ENCODE data around the gene CAMKK2.
"Not testable (repeated sequence)": the region's sequence is repeated elsewhere in the genome, so short reads cannot be mapped to it uniquely, and the experiment has no call there.

The CAMKK2 gene

GRCh38 chr12:121325922-121326396 is 29.4 kb upstream of the CAMKK2 start:
- H3K27ac ChIP-seq = no peak overlapping the region
- in situ Hi-C loops (cut with HindIII; ENCODE audit: low pct_ligation_motif_present, low sequenced_read_pairs) = no loop called here
- no peak for DNase-seq
- H3K27me3 ChIP-seq (replicated peaks) = no peaks in the 10 kb centered on the region
- H3K4me3 ChIP-seq (ENCODE audit: low read depth, low read length) = no peak overlapping the region
- H3K36me3 ChIP-seq (replicated peaks) = peaks cover 61% of the 10 kb centered on the region
- TF ChIP-seq CTCF (IDR thresholded peaks at IDR 0.05; ENCODE audit: low read depth, low read length, missing control alignments) = no peak

- TF ChIP-seq CTCF (IDR thresholded peaks at IDR 0.05; ENCODE audit: low read depth, low read length, missing control alignments) = no peak
- no peak overlapping the region for H3K4me3 ChIP-seq (ENCODE audit: low read depth, low read length)
- DNase-seq = no peak
- H3K27ac ChIP-seq = no peak overlapping the region
- peaks cover 49% of the 10 kb centered on the region for H3K36me3 ChIP-seq (replicated peaks)
- in situ Hi-C loops (cut with HindIII; ENCODE audit: low pct_ligation_motif_present, low sequenced_read_pairs) = no loop called here
- no peaks in the 10 kb centered on the region for H3K27me3 ChIP-seq (replicated peaks)
These were observed 27.4 kb upstream of the CAMKK2 start for GRCh38 chr12:121323908-121324307.

GRCh38 chr12:121318121-121318520 is 21.6 kb upstream of the CAMKK2 start:
- no peaks in the 10 kb centered on the region for H3K27me3 ChIP-seq (replicated peaks)
- DNase-seq = no peak
- in situ Hi-C loops (cut with HindIII; ENCODE audit: low pct_ligation_motif_present, low sequenced_read_pairs) = no loop called here
- H3K4me3 ChIP-seq (ENCODE audit: low read depth, low read length) = no peak overlapping the region
- TF ChIP-seq CTCF (IDR thresholded peaks at IDR 0.05; ENCODE audit: low read depth, low read length, missing control alignments) = no peak
- H3K36me3 ChIP-seq (replicated peaks) = peaks cover 17% of the 10 kb centered on the region
- H3K27ac ChIP-seq = no peak overlapping the region

- no peak overlapping the region for H3K27ac ChIP-seq
- H3K4me3 ChIP-seq (ENCODE audit: low read depth, low read length) = no peak overlapping the region
- no peak for TF ChIP-seq CTCF (IDR thresholded peaks at IDR 0.05; ENCODE audit: low read depth, low read length, missing control alignments)
- H3K36me3 ChIP-seq (replicated peaks) = peaks cover 30% of the 10 kb centered on the region
- DNase-seq = no peak
- H3K27me3 ChIP-seq (replicated peaks) = no peaks in the 10 kb centered on the region
- in situ Hi-C loops (cut with HindIII; ENCODE audit: low pct_ligation_motif_present, low sequenced_read_pairs) = no loop called here
These were observed 17.9 kb upstream of the CAMKK2 start for GRCh38 chr12:121314431-121314830.

GRCh38 chr12:121310231-121310630 is 13.7 kb upstream of the CAMKK2 start:
- H3K27me3 ChIP-seq (replicated peaks); H3K27ac ChIP-seq; DNase-seq; H3K4me3 ChIP-seq (ENCODE audit: low read depth, low read length); in situ Hi-C loops (cut with HindIII; ENCODE audit: low pct_ligation_motif_present, low sequenced_read_pairs): not testable (repeated sequence)
- peaks cover 23% of the 10 kb centered on the region for H3K36me3 ChIP-seq (replicated peaks)

GRCh38 chr12:121307397-121307796 is 10.9 kb upstream of the CAMKK2 start:
- H3K27me3 ChIP-seq (replicated peaks); H3K27ac ChIP-seq; in situ Hi-C loops (cut with HindIII; ENCODE audit: low pct_ligation_motif_present, low sequenced_read_pairs); DNase-seq; H3K4me3 ChIP-seq (ENCODE audit: low read depth, low read length): not testable (repeated sequence)
- H3K36me3 ChIP-seq (replicated peaks) = peaks cover 23% of the 10 kb centered on the region

GRCh38 chr12:121304306-121304705 is 7.8 kb upstream of the CAMKK2 start:
- H3K27me3 ChIP-seq (replicated peaks) = no peaks in the 10 kb centered on the region
- no peak overlapping the region for H3K4me3 ChIP-seq (ENCODE audit: low read depth, low read length)
- H3K27ac ChIP-seq = no peak overlapping the region
- H3K36me3 ChIP-seq (replicated peaks) = peaks cover 6% of the 10 kb centered on the region
- no peak for TF ChIP-seq CTCF (IDR thresholded peaks at IDR 0.05; ENCODE audit: low read depth, low read length, missing control alignments)
- in situ Hi-C loops (cut with HindIII; ENCODE audit: low pct_ligation_motif_present, low sequenced_read_pairs) = no loop called here
- no peak for DNase-seq

Measured in brain microvascular endothelial cell (primary cell).